DLD1 (cell line): ENCODE measurements around the gene KDM8.

Source experiments
- in situ Hi-C: cut with HindIII; loops from 2 replicates; pipeline ENCODE4 v1.10.0; 2017; ENCODE audit warnings: low sequenced_read_pairs

KDM8 gene

GRCh38 chr16:27214084-27214961, 11.0 kb downstream of the KDM8 start:
- in situ Hi-C loops, result no loop called here

GRCh38 chr16:27215660-27216059, 12.3 kb downstream of the KDM8 start:
- in situ Hi-C loops, result no loop called here

- in situ Hi-C loops, result no loop called here
Measured at GRCh38 chr16:27216297-27216885, 13.1 kb downstream of the KDM8 start.

- in situ Hi-C loops, result no loop called here
Measured at GRCh38 chr16:27217256-27217655, 13.9 kb downstream of the KDM8 start.

- in situ Hi-C loops, result no loop called here
Measured at GRCh38 chr16:27218756-27219155, 15.4 kb downstream of the KDM8 start.

GRCh38 chr16:27219161-27219560, 15.8 kb downstream of the KDM8 start:
- in situ Hi-C loops, result no loop called here

GRCh38 chr16:27220120-27220519, 16.8 kb downstream of the KDM8 start:
- in situ Hi-C loops, result no loop called here

GRCh38 chr16:27220527-27220926, 17.2 kb downstream of the KDM8 start:
- in situ Hi-C loops, result no loop called here

- in situ Hi-C loops, result no loop called here
Measured at GRCh38 chr16:27220991-27221390, 17.7 kb downstream of the KDM8 start.

GRCh38 chr16:27221576-27222248, 18.4 kb downstream of the KDM8 start:
- in situ Hi-C loops, result no loop called here

- in situ Hi-C loops, result no loop called here
Measured at GRCh38 chr16:27222249-27223225, 19.2 kb downstream of the KDM8 start.

GRCh38 chr16:27223226-27223610, 19.9 kb downstream of the KDM8 start:
- in situ Hi-C loops, result no loop called here

GRCh38 chr16:27223701-27224100, 20.4 kb downstream of the KDM8 start:
- in situ Hi-C loops, result no loop called here

GRCh38 chr16:27224271-27224737, 21.0 kb downstream of the KDM8 start:
- in situ Hi-C loops, result no loop called here

GRCh38 chr16:27224741-27225300, 21.5 kb downstream of the KDM8 start:
- in situ Hi-C loops, result no loop called here

- in situ Hi-C loops, result no loop called here
Measured at GRCh38 chr16:27225536-27226360, 22.4 kb downstream of the KDM8 start.

GRCh38 chr16:27226476-27226875, 23.1 kb downstream of the KDM8 start:
- in situ Hi-C loops, result no loop called here

- in situ Hi-C loops, result no loop called here
Measured at GRCh38 chr16:27226976-27227705, 23.8 kb downstream of the KDM8 start.

- in situ Hi-C loops, result no loop called here
Measured at GRCh38 chr16:27228045-27228444, 24.7 kb downstream of the KDM8 start.
